ENCODE measurements around the gene ADGRL1.
"Not testable (repeated sequence)": the region's sequence is repeated elsewhere in the genome, so short reads cannot be mapped to it uniquely, and the experiment has no call there.

The ADGRL1 gene

DNA sequence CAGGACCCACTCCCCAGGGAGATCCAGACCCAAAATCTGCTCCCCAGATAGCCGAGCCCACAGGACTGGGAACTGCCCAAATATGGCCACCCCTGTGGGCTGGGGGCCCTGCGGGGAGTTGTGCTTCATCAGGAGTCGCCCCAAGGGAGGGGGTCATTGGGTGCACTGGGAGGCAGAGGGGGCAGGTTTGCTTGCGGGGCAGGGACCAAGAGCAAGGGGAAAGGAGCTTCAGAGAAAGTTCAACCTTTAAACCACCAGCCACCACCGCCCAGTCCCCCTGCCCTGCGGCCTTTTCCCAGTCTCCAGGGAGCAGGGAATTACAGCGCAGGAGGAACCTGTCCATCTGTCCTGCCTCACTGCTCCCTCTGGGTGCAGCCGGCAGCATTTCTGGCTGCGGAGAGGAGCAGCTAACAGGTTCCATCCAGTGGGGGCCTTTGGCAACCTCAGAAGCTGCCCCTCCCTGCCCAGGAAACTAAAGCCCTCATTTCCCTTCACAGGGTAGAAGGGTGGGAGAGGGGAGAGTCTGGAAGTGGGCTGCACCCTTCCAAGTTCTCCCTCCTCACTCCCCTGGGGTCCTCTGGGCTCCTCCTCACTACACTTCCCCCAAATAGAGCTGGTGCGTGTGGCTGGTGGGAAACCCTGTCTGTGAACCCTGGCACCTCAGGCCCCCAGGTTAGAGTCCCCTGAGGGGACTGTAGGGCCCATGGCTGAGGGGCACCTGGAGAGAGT is 55.8 kb downstream of the ADGRL1 start:
- no peak for DNase-seq (ENCODE audit: extremely low spot score)
- TF ChIP-seq FOXM1 (IDR thresholded peaks at IDR 0.05; ENCODE audit: borderline replicate concordance) = no peak
- CTCF ChIA-PET = no interaction called here
- POLR2A ChIA-PET = no interaction called here

DNA sequence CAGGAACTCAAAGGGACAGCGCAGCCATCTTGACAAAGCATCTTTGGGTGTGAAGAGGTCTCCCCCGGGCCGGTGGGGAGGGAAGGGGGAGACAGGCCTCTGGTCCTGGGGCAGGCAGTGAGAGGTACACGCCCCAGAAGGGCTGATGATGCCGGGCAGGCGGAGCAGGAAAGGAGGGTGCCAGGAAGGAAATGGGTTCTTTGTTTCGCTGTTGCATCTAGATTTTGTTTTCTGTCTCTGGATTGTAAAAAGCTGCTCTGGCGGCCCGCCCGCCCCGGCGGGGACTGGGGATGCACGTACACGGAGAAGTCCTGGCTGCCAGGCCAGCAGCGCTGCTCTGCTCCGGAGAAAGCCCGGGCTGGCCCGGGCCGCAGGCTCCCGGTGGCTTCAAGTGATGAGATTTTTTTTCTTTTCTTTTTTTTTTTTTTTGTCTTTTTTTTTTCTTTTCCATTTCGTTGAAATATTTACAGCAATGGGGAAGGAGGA is 56.4 kb downstream of the ADGRL1 start:
- no peak for DNase-seq (ENCODE audit: extremely low spot score)
- POLR2A ChIA-PET = no interaction called here
- TF ChIP-seq LEF1 (IDR thresholded peaks at IDR 0.05; ENCODE audit: borderline replicate concordance) (no peak), SP1 (IDR thresholded peaks at IDR 0.05) (no peak), L3MBTL2 (conservative IDR thresholded peaks at IDR 0.05) (no peak), FOXK2 (IDR thresholded peaks at IDR 0.05) (no peak), FOXA1 (IDR thresholded peaks at IDR 0.05) (no peak), BHLHE40 (IDR thresholded peaks at IDR 0.05; ENCODE audit: borderline replicate concordance) (no peak), ELF4 (IDR thresholded peaks at IDR 0.05) (no peak), ZNF384 (IDR thresholded peaks at IDR 0.05) (no peak), PKNOX1 (IDR thresholded peaks at IDR 0.05) (no peak), FOXM1 (IDR thresholded peaks at IDR 0.05; ENCODE audit: borderline replicate concordance) (no peak), ARNT (IDR thresholded peaks at IDR 0.05) (no peak), HDGF (IDR thresholded peaks at IDR 0.05; ENCODE audit: borderline replicate concordance) (no peak), CTBP1 (IDR thresholded peaks at IDR 0.05; ENCODE audit: borderline replicate concordance) (no peak), TARDBP (IDR thresholded peaks at IDR 0.05) (no peak), SUZ12 (IDR thresholded peaks at IDR 0.05) (no peak), NFRKB (IDR thresholded peaks at IDR 0.05) (no peak)
- CTCF ChIA-PET = interaction anchor here (2.8 kb wide), 1 partner anchor 13 kb away, joined by 10 read pairs; the partner anchor contains the start of gene ASF1B

DNA sequence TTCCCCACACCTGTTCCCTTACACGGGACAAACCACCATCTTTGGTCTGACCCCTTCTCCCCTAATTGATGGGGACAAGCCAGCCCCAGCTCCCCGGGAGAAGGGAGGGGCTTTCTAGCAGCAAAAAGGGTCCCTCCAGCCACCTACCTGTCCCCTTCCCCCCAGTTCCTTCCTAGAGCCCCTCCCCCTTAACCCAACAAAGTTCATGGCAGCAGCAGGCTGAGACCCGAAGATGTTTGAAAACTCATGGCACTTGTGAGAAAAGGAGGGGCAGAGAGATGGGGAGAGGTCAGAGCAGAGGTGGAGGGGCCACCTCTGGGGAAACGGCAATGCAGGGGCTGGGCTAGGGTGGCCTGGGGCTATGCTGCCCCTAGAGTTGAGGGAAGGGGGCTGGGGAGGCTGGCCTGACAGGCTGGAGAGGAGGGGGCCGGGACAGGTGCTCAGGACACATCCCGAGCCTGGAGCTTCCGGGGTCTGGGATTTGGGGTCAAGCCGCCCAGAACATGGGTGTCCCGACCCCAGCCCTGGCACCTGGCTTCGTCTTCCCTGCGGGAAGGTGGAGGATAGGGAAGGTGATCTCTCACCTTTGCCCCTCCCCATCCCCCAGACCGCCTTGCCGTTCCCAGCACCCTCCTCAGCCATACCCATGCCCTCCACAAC is 57.1 kb downstream of the ADGRL1 start:
- TF ChIP-seq HDGF (IDR thresholded peaks at IDR 0.05; ENCODE audit: borderline replicate concordance) (no peak), SP1 (IDR thresholded peaks at IDR 0.05) (no peak), ELF4 (IDR thresholded peaks at IDR 0.05) (no peak), FOXM1 (IDR thresholded peaks at IDR 0.05; ENCODE audit: borderline replicate concordance) (no peak), FOXA1 (IDR thresholded peaks at IDR 0.05) (no peak), TARDBP (IDR thresholded peaks at IDR 0.05) (no peak), ZNF384 (IDR thresholded peaks at IDR 0.05) (no peak), FOXK2 (IDR thresholded peaks at IDR 0.05) (no peak), SUZ12 (IDR thresholded peaks at IDR 0.05) (no peak), ARNT (IDR thresholded peaks at IDR 0.05) (no peak), BHLHE40 (IDR thresholded peaks at IDR 0.05; ENCODE audit: borderline replicate concordance) (no peak), LEF1 (IDR thresholded peaks at IDR 0.05; ENCODE audit: borderline replicate concordance) (no peak)
- ChIA-PET POLR2A (interaction anchor here (1.3 kb wide), 1 partner anchor 12 kb away, joined by 5 read pairs; the partner anchor contains the start of gene ASF1B), CTCF (interaction anchor here (0.5 to 2.8 kb wide), 6 partner anchors 9 to 395 kb away, joined by 3 to 10 read pairs (median 3); partner anchors contain the start of gene ASF1B)
- DNase-seq (ENCODE audit: extremely low spot score) = no peak

DNA sequence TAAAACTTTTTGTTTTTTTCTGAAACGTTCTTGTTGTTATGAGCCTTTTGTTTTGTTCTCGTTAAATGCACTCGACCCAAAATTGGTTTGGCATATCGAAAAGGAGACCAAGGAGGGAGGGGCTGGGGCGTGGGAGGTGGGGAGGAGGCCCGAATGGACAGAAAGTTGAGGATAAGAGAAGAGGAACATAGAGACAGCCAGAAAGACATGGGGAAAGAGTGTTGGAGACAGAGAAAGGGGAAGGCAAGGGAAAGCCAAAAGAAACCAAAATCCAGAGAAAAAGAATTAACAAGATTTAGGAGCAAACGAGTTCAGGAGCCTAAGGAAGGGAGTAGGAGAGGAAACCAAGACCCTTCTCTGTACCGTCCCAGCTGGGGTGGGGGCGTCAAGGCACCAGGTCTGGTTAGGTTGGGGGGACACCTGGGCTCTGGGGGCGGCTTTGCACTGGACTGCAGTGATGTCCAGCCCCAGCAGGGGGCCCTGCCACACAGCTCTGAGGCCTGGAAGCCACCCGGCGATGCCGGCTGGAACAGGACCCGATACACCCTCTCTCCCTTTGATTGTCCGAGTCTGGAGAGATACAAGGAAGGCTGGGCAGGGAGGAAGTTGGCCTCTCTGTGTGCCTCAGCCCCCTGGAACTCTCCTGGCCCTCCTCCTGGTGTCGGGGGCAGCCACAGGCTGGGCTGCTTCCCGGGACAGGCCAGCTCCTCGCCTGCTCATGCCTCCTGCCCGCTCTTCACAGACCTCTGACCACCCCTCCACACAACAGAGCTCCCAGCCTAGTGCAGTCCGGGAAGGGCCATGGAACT is 58.0 kb downstream of the ADGRL1 start:
- POLR2A ChIA-PET = interaction anchor here (1.3 kb wide), 1 partner anchor 11 kb away, joined by 5 read pairs; the partner anchor contains the start of gene ASF1B

DNA sequence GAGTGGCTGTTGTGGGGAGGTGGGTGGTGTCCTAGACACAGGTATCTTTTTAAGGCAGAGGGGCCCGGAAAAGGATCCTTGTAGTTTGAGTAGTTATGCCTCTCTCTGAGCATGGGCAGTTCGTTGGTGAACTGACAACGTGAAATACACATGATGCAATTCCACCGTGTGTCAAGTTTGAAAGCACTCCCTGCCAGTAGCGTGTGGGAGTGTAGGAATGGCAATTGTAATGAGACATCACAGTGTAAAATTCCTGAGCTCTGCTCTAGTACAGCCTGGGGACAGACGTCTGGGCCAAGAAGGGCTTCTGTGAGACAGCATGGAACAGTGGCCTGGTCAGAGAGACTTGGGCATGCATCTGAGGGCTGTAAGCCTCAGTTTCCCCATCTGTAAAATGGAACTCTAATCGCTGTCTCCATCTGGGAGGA is 59.2 kb downstream of the ADGRL1 start:
- CTCF ChIA-PET = interaction anchor here (0.5 to 2.8 kb wide), 3 partner anchors 10 to 1164 kb away, joined by 3 to 10 read pairs (median 4); partner anchors contain the start of gene ASF1B
- TF ChIP-seq FOXM1 (IDR thresholded peaks at IDR 0.05; ENCODE audit: borderline replicate concordance) (no peak), ARNT (IDR thresholded peaks at IDR 0.05) (no peak), BHLHE40 (IDR thresholded peaks at IDR 0.05; ENCODE audit: borderline replicate concordance) (no peak), CTBP1 (IDR thresholded peaks at IDR 0.05; ENCODE audit: borderline replicate concordance) (no peak), ZNF384 (IDR thresholded peaks at IDR 0.05) (no peak), TARDBP (IDR thresholded peaks at IDR 0.05) (no peak), NFRKB (IDR thresholded peaks at IDR 0.05) (no peak), HDGF (IDR thresholded peaks at IDR 0.05; ENCODE audit: borderline replicate concordance) (no peak), PKNOX1 (IDR thresholded peaks at IDR 0.05) (no peak), LEF1 (IDR thresholded peaks at IDR 0.05; ENCODE audit: borderline replicate concordance) (no peak), SP1 (IDR thresholded peaks at IDR 0.05) (no peak), FOXA1 (IDR thresholded peaks at IDR 0.05) (no peak), ELF4 (IDR thresholded peaks at IDR 0.05) (no peak), L3MBTL2 (conservative IDR thresholded peaks at IDR 0.05) (no peak), SUZ12 (IDR thresholded peaks at IDR 0.05) (no peak)
- DNase-seq (ENCODE audit: extremely low spot score) = no peak
- POLR2A ChIA-PET = interaction anchor here (2.3 kb wide), 1 partner anchor 10 kb away, joined by 18 read pairs; the partner anchor contains the start of gene ASF1B

More for the DNA sequence above, 58.0 kb downstream of the ADGRL1 start:
- TF ChIP-seq SUZ12 (IDR thresholded peaks at IDR 0.05) = no peak
- TF ChIP-seq TARDBP (IDR thresholded peaks at IDR 0.05) = no peak
- no peak for TF ChIP-seq L3MBTL2 (conservative IDR thresholded peaks at IDR 0.05)
- TF ChIP-seq FOXK2 (IDR thresholded peaks at IDR 0.05) = no peak
- TF ChIP-seq FOXA1 (IDR thresholded peaks at IDR 0.05) = no peak
- no peak for TF ChIP-seq NFRKB (IDR thresholded peaks at IDR 0.05)
- no peak for TF ChIP-seq CTBP1 (IDR thresholded peaks at IDR 0.05; ENCODE audit: borderline replicate concordance)
- TF ChIP-seq HDGF (IDR thresholded peaks at IDR 0.05; ENCODE audit: borderline replicate concordance) = no peak
- no peak for TF ChIP-seq ARNT (IDR thresholded peaks at IDR 0.05)
- no peak for TF ChIP-seq LEF1 (IDR thresholded peaks at IDR 0.05; ENCODE audit: borderline replicate concordance)
- TF ChIP-seq SP1 (IDR thresholded peaks at IDR 0.05) = no peak
- TF ChIP-seq PKNOX1 (IDR thresholded peaks at IDR 0.05) = no peak
- TF ChIP-seq ELF4 (IDR thresholded peaks at IDR 0.05) = no peak
- TF ChIP-seq FOXM1 (IDR thresholded peaks at IDR 0.05; ENCODE audit: borderline replicate concordance) = no peak
- TF ChIP-seq BHLHE40 (IDR thresholded peaks at IDR 0.05; ENCODE audit: borderline replicate concordance) = no peak
- DNase-seq (ENCODE audit: extremely low spot score) = peak; percentile 74
- CTCF ChIA-PET = interaction anchor here (0.5 to 2.8 kb wide), 7 partner anchors 8 to 434 kb away, joined by 3 to 10 read pairs (median 3); partner anchors contain the start of gene ASF1B

DNA sequence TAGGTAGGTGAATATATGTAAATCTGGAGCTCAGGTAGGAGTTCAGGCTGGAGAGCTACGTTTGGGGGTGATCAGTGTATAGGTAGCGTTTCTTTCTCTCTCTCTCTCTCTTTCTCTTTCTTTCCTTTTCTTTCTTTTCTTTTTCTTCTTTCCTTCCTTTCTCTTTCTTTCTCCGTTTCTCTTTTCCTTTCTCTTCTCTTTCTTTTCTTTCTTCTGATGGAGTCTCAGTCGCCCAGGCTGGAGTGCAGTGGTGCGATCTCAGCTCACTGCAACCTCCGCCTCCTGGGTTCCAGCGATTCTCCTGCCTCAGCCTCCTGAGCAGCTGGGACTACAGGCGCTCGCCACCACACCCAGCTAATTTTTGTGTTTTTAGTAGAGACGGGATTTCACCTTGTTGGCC is 59.8 kb downstream of the ADGRL1 start:
- ChIA-PET CTCF (interaction anchor here (0.5 to 1.9 kb wide), 3 partner anchors 10 to 1163 kb away, joined by 3 to 6 read pairs (median 4); partner anchors contain the start of gene ASF1B), POLR2A (interaction anchor here (2.3 kb wide), 1 partner anchor 10 kb away, joined by 18 read pairs; the partner anchor contains the start of gene ASF1B)
- DNase-seq (ENCODE audit: extremely low spot score) = not testable (repeated sequence)

All from HEK293T (cell line).